NCI-H1436 treated with DMSO at 0.1 percent for 48 hours (cell line): ENCODE measurements around the gene KCTD3.

Source experiments
- DNase-seq: peaks from one replicate; lab custom pipeline; 2025; lab: John Stamatoyannopoulos, UW

KCTD3 gene

GRCh38 chr1:215660259-215660658, 93.2 kb downstream of the KCTD3 start:
- DNase-seq = no peak

DNA sequence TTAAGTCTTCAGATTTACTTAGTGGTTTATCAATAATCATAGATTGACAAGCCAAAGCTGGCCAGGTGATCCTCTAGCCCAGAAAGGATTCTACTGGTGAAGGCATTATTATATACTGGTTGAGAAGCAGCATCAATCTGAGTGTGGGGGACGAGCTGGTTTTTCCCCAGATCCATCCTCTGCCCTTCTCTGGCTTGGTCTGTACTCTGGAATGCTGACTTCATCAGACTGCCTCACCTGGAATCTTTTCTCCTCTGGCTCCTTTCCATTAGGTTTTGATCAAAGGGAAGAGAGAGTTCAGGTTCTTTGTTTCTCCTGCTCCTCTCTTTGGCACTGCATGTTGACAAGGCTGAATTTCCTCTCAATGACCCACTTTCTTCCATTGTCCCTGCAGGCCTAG, 93.9 kb downstream of the KCTD3 start:
- DNase-seq = no peak

DNA sequence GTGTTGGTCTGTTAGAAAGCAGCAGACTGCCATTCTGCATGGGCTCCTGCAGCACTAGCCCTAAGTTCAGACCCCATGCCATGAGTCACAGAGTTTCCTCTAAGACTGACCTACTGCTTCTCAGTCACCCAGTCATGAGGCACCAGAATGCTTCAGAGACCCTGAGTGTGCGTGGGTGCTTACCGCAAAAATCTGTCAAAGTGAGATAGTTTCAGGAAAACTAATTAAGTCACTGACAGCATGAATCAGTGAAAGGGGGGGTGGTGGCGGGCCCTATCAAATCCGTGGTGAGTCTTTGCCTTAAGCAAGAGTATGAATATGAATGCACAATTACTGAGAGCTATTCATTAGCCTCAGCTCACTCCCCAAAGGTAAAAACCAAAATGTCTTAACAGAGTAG, 98.1 kb downstream of the KCTD3 start:
- DNase-seq = no peak

DNA sequence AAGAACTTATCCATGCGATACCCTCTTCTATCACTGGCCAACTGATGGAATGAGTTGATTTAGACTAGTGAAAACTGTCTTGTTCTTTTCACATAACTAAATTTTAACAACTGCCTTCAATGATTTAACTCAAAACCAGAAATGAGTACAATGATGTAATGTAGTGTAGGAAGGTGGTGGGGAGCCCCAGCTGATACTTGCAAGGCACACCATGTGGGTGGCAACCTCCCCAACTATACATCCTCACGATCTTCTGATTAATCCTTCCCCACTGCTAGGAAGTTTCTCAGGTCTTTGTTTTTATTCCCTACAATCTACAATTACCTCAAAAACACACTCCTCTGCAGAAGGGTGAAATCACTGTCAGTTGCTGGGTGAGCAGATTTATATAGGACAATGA, 100.7 kb downstream of the KCTD3 start:
- DNase-seq = no peak

- DNase-seq = no peak
Observed at GRCh38 chr1:215669806-215670491, 102.8 kb downstream of the KCTD3 start.
